Measurements from ENCODE around the gene CRY2. TPM values are rescaled to one million over a fixed set of nuclear protein-coding genes. Genes with fewer than 3 reads are reported as not detected.

Gene CRY2
- total RNA-seq, 4 donors from 2014 or later, result 42.2 to 73.6 (median 50.2) TPM

DNA sequence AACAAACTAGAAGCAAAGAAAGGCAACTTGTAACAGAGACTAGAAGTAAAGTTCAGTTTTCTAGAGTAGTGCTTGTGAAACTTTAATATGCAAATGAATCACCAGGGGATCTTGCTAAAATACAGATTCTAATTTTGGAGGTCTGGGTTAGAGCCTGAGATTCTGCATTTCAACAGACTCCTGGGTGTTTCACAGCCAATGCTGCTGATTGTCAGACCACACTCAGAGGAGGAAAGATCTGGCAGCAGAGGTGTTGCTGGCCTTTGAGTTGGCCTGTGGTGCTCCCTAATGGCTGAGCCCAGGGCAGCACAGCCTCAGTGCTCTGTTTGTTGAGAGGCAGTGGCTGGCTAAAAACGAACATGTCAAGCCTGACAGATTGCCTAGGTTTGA lies 5.4 kb downstream of the CRY2 start:
- intact Hi-C loops (cut with DNase I; ENCODE audit: low total_unique reads) (no loop called here), in situ Hi-C loops (cut with MboI; ENCODE audit: low pct_ligation_motif_present in 1 of 4, low pct_unique_long_range_greater_than_20kb in 1 of 4, low sequenced_read_pairs in 3 of 4) (loop anchor here in 1 of 4 donors (10.0 kb wide), 1 partner anchor 62 kb away; the partner anchor contains the start of gene PEX16)

DNA sequence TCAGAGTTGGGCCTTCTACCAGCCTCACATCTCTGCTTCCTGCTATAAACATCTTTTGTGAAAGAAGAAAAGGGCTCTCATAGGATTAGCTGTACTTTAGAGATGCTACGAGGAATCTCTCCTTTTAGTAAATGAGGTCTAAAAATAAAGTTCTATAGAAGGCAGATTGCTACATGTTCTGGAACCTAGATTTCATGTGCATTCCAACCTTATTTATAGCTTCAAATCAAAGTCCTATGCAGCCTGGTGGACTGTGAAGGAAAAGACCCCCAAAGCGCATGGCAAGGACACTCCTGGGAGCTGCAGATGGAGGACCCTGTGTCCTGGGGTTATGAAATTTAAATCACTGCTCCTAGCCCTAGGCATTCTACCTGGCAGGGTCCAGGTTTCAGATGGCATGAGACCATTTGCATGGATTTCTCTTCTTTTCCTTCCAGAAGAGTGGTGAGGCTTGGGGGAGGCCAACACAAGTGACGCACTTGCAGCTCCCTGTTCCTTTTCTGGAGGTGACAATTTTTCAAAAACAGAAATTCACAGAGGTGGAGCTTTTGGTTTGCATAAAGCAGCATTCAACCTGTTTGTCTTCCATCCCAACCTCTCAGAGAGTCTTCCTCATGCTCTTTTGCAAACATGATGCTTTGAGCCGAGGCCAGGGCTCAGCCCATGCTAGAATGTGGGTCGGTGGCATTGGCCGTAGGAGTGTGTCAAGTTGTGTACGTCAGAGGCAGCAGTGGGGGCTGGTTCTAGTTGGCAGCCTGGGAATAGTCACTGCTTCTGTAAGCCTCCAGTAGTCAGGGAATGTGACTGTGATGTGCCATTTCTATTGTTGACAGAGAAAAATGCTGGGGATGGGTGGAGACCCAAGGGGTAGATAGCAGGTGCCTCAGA lies 6.3 kb downstream of the CRY2 start:
- Histone ChIP-seq H3K9me3 (no peaks in the 10 kb centered on the region), H3K27ac (peak overlapping the region; percentile 76 to 89 (median 83)), H3K4me3 (no peak overlapping the region), H3K27me3 (no peaks in the 10 kb centered on the region), H3K4me1 (peaks cover 39 to 89% (median 59%) of the 10 kb centered on the region in 4 donors), H3K36me3 (no peaks in the 10 kb centered on the region)
- in situ Hi-C loops (cut with MboI; ENCODE audit: low pct_ligation_motif_present in 1 of 4, low pct_unique_long_range_greater_than_20kb in 1 of 4, low sequenced_read_pairs in 3 of 4), result loop anchor here in 1 of 4 donors (10.0 kb wide), 1 partner anchor 61 kb away; the partner anchor contains the start of gene PEX16
- intact Hi-C loops (cut with DNase I; ENCODE audit: low total_unique reads), result no loop called here
- DNase-seq, result no peak
- 85 to 93% methylated on average over 3 to 7 of the region's 7 CpGs for WGBS, 2 donors (ENCODE audit: low coverage in 1 of 2)
- TF ChIP-seq POLR2AphosphoS5 (IDR thresholded peaks at IDR 0.05), result no peak
- no peak for TF ChIP-seq EP300 (IDR thresholded peaks at IDR 0.05; ENCODE audit: low read depth)
- no peak for TF ChIP-seq POLR2A (IDR thresholded peaks at IDR 0.05)
- TF ChIP-seq, protein P1, sequence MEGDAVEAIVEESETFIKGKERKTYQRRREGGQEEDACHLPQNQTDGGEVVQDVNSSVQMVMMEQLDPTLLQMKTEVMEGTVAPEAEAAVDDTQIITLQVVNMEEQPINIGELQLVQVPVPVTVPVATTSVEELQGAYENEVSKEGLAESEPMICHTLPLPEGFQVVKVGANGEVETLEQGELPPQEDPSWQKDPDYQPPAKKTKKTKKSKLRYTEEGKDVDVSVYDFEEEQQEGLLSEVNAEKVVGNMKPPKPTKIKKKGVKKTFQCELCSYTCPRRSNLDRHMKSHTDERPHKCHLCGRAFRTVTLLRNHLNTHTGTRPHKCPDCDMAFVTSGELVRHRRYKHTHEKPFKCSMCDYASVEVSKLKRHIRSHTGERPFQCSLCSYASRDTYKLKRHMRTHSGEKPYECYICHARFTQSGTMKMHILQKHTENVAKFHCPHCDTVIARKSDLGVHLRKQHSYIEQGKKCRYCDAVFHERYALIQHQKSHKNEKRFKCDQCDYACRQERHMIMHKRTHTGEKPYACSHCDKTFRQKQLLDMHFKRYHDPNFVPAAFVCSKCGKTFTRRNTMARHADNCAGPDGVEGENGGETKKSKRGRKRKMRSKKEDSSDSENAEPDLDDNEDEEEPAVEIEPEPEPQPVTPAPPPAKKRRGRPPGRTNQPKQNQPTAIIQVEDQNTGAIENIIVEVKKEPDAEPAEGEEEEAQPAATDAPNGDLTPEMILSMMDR (IDR thresholded peaks at IDR 0.05), result no peak

More for the DNA sequence above, 5.4 kb downstream of the CRY2 start:
- no peak overlapping the region for H3K4me3 ChIP-seq
- peak overlapping the region; percentile 68 to 83 (median 80) for H3K27ac ChIP-seq
- no peaks in the 10 kb centered on the region for H3K27me3 ChIP-seq
- DNase-seq, result no peak
- H3K36me3 ChIP-seq, result no peaks in the 10 kb centered on the region
- H3K4me1 ChIP-seq, result peaks cover 30 to 87% (median 58%) of the 10 kb centered on the region in 4 donors
- TF ChIP-seq POLR2AphosphoS5 (IDR thresholded peaks at IDR 0.05) (no peak), POLR2A (IDR thresholded peaks at IDR 0.05) (no peak), EP300 (IDR thresholded peaks at IDR 0.05; ENCODE audit: low read depth) (no peak)
- TF ChIP-seq, protein P1 (IDR thresholded peaks at IDR 0.05), result no peak
- no peaks in the 10 kb centered on the region for H3K9me3 ChIP-seq
- 35% methylated on average over 1 of the region's 1 CpG; no CpG with 5 or more reads in 1 of the 2 donors for WGBS, 2 donors (ENCODE audit: low coverage in 1 of 2)

DNA sequence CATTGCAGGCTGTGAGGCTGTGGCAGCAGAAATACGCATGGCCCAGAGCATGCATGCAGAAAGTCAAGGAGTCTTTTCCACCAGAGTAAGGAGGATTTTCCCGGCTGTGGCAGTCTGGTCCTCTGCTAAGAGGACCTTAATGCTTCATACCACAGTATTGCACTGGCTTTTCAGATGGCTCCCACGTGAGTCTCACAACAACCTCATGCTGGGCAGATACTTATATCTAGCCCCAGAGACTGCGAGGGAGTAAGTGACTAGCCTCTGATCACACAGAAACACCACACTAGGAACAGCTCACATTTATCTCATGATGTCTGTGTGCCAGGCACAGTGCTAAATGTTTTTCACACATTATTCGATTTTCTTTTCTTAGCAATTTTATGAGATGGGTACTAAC lies 8.0 kb downstream of the CRY2 start:
- in situ Hi-C loops (cut with MboI; ENCODE audit: low pct_ligation_motif_present in 1 of 4, low pct_unique_long_range_greater_than_20kb in 1 of 4, low sequenced_read_pairs in 3 of 4), result loop anchor here in 1 of 4 donors (10.0 kb wide), 1 partner anchor 59 kb away; the partner anchor contains the start of gene PEX16
- Histone ChIP-seq H3K36me3 (peaks cover 0 to under 1% (median 0%) of the 10 kb centered on the region in 4 donors), H3K4me1 (peaks cover 42 to 89% (median 59%) of the 10 kb centered on the region in 4 donors), H3K27me3 (no peaks in the 10 kb centered on the region), H3K27ac (peak overlapping the region; percentile 76 to 89 (median 83)), H3K9me3 (no peaks in the 10 kb centered on the region), H3K4me3 (no peak overlapping the region)
- intact Hi-C loops (cut with DNase I; ENCODE audit: low total_unique reads), result no loop called here
- no peak for DNase-seq
- 84 to 100% methylated on average over 1 to 5 of the region's 5 CpGs for WGBS, 2 donors (ENCODE audit: low coverage in 1 of 2)
- no peak for TF ChIP-seq EP300 (IDR thresholded peaks at IDR 0.05; ENCODE audit: low read depth)

DNA sequence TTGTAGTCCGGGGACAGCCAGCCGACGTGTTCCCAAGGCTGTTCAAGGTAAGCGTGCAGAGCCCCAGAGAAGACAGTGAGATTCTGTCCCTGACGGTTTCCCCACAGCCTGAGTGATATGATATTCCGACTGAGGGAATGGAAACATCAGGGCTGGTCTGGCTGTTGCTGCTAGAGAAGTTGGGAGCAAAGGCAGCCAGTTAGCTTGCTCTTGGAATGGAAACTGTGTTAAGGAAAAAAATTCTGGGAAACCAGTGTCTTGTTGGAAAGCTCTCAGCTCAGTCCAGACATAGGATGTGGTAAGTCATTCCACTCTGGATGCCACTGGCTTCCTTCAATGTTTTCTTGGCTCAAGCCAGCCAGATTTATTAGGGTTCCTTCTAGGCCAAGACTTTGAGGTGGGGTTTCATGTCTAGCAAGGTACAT lies 8.8 kb downstream of the CRY2 start:
- peaks cover 40 to 88% (median 60%) of the 10 kb centered on the region in 4 donors for H3K4me1 ChIP-seq
- peaks cover 0 to 8% (median 0%) of the 10 kb centered on the region in 4 donors for H3K36me3 ChIP-seq
- no peaks in the 10 kb centered on the region for H3K9me3 ChIP-seq
- TF ChIP-seq POLR2AphosphoS5 (IDR thresholded peaks at IDR 0.05) (peak; percentile 60 to 83 (median 80)), EP300 (IDR thresholded peaks at IDR 0.05; ENCODE audit: low read depth) (peak; percentile 44)
- TF ChIP-seq, protein P1 (IDR thresholded peaks at IDR 0.05), result no peak
- no peaks in the 10 kb centered on the region for H3K27me3 ChIP-seq
- no peak for DNase-seq
- intact Hi-C loops (cut with DNase I; ENCODE audit: low total_unique reads) (no loop called here), in situ Hi-C loops (cut with MboI; ENCODE audit: low pct_ligation_motif_present in 1 of 4, low pct_unique_long_range_greater_than_20kb in 1 of 4, low sequenced_read_pairs in 3 of 4) (loop anchor here in 1 of 4 donors (10.0 kb wide), 1 partner anchor 59 kb away; the partner anchor contains the start of gene PEX16)
- 90% methylated on average over 6 of the region's 6 CpGs; no CpG with 5 or more reads in 1 of the 2 donors for WGBS, 2 donors (ENCODE audit: low coverage in 1 of 2)
- H3K27ac ChIP-seq, result peak overlapping the region; percentile 76 to 89 (median 83)
- no peak overlapping the region for H3K4me3 ChIP-seq
